PFSK-1 (cell line): ENCODE results near the gene LRRC55.

Source experiments
- POLR2AphosphoS5 ChIP-seq: IDR thresholded peaks from 2 replicates; pipeline ENCODE4 v1.6.1; 2012; ENCODE audit warnings: low read depth, mild to moderate bottlenecking, control low read depth, low read length, moderate library complexity
- SIN3A ChIP-seq: IDR thresholded peaks from 2 replicates; pipeline ENCODE4 v1.6.1; 2012; ENCODE audit warnings: mild to moderate bottlenecking, low read length, moderate library complexity, borderline replicate concordance; ENCODE audit not compliant: insufficient read depth
- TAF1 ChIP-seq: IDR thresholded peaks from 2 replicates; pipeline ENCODE4 v1.6.1; 2012; ENCODE audit warnings: low read length, control low read depth, borderline replicate concordance; ENCODE audit not compliant: insufficient read depth

DNA sequence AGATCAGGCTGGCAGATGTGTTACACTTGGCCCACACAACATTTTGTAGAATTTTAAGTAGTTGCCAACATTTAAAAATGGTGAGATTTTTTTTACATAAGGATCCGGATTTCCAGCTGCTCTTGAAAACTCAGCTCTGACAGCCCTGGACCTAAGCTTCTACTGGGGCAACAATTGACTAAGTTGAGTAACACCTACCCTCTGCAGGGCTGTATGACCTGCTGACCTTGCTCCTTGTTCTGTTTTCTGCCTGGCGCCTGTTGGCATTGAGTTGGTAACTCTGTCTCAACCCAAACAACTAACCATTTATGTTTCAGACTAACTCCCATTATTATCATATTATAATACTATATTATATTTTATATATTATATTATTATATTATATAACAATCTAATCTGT lies 21.1 kb upstream of the LRRC55 start:
- TF ChIP-seq TAF1: no peak
- TF ChIP-seq SIN3A: no peak
- TF ChIP-seq POLR2AphosphoS5: no peak
